HG02884 (cell line): ENCODE measurements around the gene STK39.

ENCODE experiments used
- ATAC-seq: cut with Tn5 transposase; IDR thresholded peaks from one replicate; pipeline ENCODE4 v1.9.1; 2021; ENCODE audit warnings: mild to moderate bottlenecking, moderate library complexity; ENCODE audit not compliant: unreplicated experiment

STK39 gene

GRCh38 chr2:167965907-167966761 is 281.3 kb downstream of the STK39 start:
- no peak for ATAC-seq

GRCh38 chr2:167964650-167965413 is 282.6 kb downstream of the STK39 start:
- ATAC-seq, result no peak

GRCh38 chr2:167963899-167964649 is 283.3 kb downstream of the STK39 start:
- ATAC-seq, result no peak

DNA sequence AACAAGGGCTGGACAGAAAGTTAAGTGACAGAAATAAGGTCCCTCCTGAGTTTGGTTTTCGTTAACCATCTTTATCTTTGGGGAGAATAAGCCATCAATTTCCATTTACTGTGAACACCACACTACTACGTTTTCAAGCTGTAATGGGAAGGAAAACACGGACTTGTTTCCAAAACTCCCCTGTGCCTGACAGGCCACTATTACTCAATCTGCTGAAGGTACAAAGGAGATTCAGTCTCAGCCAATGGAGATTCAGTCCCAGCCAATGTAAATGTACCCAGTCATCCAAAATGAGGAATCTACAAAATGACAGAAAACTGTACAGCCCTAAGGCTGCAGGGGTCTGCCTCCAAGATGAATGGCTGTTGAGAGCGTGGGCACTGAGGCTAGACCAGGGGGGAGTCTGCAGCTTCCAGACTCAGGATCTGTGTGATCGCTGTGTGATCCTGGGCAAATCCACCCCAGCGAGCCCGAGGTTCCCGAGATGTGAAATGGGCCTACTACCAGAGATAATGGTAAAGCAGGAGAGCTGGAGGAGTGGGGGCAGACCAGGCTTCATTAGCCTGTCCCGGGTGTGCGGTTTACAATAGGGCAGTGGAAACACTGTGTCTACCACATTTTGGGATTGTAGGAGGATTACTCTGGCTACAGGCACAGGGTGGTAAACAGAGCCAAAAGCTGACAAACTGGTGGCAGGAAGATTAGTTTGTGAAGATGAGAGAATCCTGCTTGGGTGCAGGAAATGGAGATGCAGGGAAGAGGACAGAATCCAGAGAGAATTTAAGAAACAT is 284.8 kb downstream of the STK39 start:
- no peak for ATAC-seq

- no peak for ATAC-seq
These were observed 285.8 kb downstream of the STK39 start for GRCh38 chr2:167961536-167962048.

GRCh38 chr2:167960089-167960747 is 287.2 kb downstream of the STK39 start:
- no peak for ATAC-seq

GRCh38 chr2:167957662-167958061 is 289.7 kb downstream of the STK39 start:
- no peak for ATAC-seq

DNA sequence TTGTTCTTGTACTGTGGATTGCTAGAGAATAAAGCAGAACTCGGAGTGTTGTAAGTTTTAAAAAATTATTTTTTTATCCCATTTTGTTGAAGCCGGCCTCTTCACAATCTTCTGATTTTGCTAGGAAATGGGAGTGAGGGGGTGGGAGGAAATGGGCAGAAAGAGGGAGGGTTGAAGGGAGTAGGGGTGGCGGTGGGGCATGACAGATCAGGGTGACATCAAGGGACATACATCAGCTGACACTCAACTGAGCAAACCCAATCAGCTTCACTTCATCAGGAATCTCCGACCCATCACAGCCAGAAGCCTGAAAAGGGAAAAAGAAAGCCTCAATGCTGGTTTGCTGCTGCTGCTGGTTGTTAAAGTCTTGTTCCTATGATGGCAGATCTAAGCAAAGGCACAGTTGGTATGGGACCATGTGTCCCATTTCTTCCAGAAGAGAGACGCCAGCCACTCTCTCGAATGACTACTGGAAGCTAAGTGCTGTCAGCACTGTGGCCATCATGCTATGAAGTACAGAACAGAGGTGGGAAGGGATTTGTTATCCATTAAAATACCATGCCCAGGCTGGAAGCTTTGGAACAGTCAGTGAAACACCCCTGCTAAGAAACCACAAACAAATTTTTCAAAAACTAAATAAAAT is 292.0 kb downstream of the STK39 start:
- ATAC-seq, result no peak

DNA sequence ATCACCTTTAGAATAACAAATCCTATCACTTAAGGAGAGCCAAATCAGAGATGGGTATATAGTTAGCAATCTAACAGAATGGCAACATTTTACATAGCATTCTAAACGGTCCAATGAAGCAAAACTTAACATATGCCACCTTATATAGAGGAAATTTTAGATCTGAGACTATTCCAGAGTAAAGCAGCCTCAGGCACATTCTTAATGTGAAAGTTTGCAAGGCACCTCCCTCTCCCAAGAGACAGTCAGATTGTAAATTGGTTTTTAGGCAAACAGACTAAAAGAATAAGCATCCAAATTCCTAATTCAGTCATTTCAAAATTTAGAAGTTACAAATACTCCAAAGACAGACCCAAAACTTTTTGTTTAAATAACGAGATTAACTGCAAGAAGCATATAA is 292.9 kb downstream of the STK39 start:
- ATAC-seq, result no peak

DNA sequence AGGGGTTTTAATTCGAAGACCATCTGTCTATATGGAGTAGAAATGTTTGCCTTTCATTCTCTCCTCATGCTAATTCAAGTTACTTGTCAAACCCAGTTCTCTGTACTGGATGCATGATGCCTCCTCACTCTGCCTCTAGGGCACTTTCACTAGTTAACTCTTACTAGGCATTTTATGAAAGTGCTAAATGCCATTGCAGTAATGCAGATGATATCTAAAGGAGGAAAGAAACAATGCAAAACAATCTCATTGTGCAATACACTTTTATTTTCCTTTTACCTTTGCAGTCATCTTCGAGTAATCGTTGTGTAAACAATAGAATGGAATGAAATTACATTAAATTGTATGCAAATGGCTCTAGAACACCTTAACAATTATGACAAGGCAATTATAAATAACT is 293.6 kb downstream of the STK39 start:
- ATAC-seq, result no peak

DNA sequence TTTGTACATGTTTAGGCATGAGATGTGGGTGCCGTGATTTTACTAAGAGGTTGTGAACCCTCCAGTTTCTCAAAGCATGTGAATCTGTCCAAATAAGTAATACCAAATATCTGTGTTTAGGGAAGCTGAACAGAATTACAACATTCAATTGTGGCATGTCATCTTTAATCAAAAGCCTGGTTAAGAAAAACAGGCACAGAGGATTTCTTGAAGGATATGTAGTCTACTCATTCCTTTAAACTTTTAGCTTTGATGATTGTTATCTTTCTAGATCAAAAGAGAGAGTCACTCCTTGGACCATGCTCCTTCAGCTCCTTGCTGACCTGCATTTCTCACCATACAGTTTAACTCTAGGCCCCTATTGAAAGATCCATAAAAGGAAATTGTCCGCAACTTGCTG is 296.8 kb downstream of the STK39 start:
- no peak for ATAC-seq

DNA sequence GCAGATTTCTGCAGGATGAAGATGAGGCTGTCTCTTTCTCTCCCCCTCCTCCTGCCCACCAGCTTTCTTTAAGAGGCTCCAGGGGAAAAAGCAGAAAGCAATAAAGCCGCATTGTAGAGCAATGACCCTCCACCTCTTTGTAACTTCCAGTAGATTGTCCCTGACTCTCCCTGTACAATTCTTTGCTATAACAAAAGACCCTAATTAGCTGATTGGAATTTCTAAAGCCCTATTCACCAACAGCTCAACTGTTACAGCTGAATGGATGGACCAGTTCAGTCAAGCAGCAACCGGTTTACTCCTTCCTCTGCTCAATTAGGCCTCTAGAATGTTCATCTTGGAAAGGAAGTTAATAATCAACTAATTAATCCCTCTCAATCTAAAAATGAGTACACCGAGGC is 301.0 kb downstream of the STK39 start:
- ATAC-seq, result no peak

DNA sequence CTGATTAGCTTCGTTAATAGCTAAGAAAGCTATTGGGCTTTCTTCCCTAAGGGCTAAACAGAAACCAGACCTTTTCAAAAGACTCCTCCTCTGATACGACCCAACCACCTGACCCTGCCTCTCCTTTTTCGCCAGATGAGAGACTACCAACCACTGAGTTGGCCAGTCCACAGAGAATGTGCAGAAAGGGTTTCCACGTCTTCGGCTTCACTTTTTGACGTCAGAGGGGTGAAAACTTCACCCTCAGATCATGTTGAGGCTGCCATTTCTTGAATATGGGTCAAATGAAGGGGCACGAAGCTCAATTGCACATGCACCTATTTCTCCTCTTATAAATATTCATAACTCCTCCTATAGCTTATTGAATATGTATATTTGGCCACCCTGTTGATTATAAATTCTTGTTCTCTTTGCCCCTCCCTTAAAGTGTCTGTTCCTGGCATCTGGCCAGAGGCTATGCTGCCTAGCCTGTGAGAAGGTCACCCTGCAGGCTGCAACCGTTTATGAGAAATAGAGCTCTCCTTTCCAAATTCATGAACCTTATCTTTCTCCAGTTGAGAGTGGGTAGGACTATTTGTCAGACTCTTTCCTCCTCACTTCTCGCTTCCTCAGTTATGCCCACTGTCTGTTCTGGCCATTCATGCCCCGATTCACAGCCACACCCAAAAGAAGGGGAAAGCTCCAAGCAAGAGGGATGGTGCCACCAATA is 301.6 kb downstream of the STK39 start:
- no peak for ATAC-seq

- ATAC-seq, result no peak
These were observed 302.4 kb downstream of the STK39 start for GRCh38 chr2:167944825-167945659.

GRCh38 chr2:167943897-167944296 is 303.5 kb downstream of the STK39 start:
- ATAC-seq, result no peak

GRCh38 chr2:167943368-167943767 is 304.0 kb downstream of the STK39 start:
- ATAC-seq, result no peak

GRCh38 chr2:167942366-167943081 is 304.9 kb downstream of the STK39 start:
- ATAC-seq, result no peak
